NCI-H1417 (cell line): ENCODE results near the gene PYGO2.

ENCODE experiments used
- DNase-seq, 3 experiments: peaks; one replicate each; lab custom pipeline; 2025; lab: John Stamatoyannopoulos, UW

The PYGO2 gene

GRCh38 chr1:154943649-154944400, 17.8 kb downstream of the PYGO2 start:
- DNase-seq: peak; percentile 40 to 60 (median 46)

- DNase-seq: peak in 1 of 3 experiments; percentile 29
Observed at GRCh38 chr1:154941333-154942013, 20.1 kb downstream of the PYGO2 start.

GRCh38 chr1:154940651-154941194, 20.9 kb downstream of the PYGO2 start:
- no peak for DNase-seq

- DNase-seq: no peak
Observed at GRCh38 chr1:154940213-154940560, 21.4 kb downstream of the PYGO2 start.

DNA sequence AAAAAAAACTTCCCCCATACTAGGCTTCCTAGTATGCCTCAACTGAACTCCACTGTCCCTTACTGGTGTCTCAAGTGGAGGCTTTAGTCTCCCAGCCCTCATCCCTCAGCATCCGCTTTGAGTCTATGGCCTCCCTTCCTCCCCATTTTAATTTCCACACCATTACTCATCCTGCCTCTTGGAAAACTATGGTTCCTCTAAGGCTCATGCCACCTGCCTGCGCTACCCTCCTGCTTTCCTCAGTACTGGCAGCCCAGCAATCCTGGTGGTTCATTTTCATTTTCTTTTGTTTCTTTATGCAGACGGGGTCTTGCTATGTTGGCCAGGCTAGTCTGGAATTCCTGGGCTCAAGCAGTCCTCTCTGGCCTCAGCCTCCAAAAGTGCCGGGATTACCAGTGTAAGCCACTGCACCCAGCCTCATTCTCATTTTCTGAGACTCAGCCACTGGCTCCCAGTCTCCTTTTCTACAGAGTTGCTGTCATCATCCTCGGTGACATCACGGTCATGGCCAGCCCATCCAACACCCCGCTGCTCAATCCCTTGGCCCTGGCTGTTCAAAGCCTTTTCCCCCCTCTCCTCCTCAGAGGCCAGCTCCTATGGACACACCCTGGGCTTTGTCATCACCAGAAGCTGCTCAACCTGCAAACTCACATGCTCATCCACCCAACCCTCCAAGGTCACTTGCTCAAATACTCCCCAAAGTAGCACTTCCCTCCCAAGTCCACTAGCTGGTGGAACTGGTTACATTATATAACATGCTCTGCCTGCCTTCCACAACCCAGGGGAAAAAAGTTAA, 22.8 kb downstream of the PYGO2 start:
- no peak for DNase-seq

DNA sequence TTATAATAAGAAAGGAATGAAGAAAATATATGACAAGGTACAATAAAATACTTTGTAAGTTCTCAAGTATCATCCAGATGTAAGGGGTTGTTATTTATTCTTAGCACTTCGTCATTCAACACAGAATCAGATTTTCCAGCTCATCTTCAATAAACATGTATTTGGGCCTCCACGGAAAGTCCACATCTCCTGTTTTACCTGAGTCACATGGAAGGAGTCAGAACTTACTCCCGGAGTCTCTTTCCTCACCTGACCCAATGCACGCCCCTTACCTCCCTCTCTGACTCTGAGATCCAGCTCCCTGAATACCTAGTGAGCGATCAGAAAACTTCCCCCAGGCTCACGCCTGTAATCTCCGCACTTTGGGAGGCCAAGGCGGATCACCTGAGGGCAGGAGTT, 23.6 kb downstream of the PYGO2 start:
- DNase-seq: no peak

- DNase-seq: peak; percentile 98 to 99 (median 99)
Observed at GRCh38 chr1:154937085-154937987, 24.2 kb downstream of the PYGO2 start.

DNA sequence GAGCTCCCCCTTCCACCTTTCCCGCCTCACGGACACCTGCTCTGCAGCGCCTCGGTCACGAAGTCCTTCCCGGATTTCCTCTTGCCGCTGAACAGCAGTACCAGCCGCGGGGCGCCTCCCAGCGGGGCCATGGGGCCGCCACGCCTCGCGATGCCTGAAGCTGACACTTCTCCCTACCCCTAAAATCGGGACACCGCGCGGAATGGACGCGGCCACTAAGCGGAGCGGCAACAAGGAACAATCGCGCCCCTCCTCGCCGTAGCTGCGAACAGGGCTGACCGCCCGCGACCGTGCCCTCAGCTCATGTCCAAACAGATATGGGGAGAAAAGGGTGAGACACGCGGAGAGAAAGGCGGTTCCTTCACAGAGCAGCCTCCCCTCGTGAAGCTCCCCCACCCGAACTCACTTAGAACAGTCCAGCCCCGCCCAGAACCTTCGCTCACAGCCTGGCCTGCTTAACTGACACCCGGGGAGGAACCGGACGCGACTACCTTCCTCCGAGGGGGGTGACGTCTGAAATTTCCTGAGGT, 25.0 kb downstream of the PYGO2 start, which contains the start of gene PMVK:
TSS of gene PMVK (minus strand) at position 165 of the 530 bp plus-strand sequence. CDS start at position 131, 34 bp downstream.
- DNase-seq: peak; percentile 98 to 99 (median 99)

DNA sequence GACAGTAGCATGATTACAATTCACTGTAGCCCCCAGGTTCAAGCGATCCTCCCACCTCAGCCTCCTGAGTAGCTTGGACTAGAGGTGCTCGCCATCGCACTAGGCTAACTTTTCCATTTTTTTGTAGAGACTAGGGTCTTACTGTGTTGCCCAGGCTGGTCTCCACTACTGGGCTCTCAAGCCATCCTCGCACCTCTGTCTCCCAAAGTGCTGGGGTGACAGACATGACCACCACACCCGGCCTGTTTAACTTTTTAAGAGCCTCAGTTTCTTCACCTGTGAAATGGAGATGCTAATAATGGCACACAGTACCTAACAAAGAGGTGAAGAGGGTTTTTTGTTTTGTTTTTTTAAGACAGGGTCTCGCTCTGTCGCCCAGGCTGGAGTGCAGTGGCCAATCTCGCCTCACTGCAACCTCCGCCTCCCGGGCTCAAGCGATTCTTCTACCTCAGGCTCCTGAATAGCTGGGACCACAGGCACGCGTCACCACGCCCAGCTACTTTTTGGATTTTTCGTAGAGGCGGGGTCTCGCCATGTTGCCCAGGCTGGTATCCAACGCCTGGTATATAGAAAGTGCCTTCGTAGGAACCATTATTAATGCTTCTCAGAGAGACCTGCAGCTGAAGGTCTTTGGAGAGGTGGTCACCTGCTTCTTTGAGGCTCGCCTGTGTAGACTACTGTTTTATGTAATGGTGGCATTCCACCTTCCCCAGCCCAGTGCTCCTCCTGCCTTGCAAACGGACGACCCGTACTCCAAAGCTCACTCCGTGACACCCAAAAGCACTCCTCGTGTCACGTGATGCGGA, 25.6 kb downstream of the PYGO2 start:
- no peak for DNase-seq

- no peak for DNase-seq
Observed at GRCh38 chr1:154934358-154934948, 27.1 kb downstream of the PYGO2 start.

DNA sequence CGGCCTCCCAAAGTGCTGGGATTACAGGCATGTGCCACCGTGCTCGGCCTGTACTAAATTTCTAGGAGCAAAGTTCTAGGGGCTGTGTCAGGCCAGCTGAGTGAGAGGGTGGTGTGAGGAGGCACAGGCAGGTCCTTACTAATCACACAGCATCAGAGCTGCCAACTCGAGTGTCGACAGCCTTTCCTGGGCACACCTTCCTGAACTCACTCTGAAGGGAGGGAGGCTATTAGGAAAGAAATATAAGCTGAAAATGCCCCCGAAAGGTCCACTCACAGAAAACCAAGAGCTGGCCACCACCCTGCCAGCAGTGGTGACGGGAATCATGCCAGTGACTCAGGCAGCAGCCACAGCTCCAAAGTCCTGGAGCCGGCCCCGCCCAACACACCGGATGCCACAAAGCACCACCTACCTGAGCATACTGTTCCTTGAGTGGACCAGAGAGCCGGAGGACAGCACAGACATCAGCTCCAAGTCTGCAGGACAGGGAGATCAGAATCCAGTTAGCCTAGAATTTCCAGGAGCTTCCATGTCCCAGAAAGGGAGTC, 29.6 kb downstream of the PYGO2 start:
- DNase-seq: no peak

- DNase-seq: no peak
Observed at GRCh38 chr1:154926201-154926600, 35.4 kb downstream of the PYGO2 start.

- DNase-seq: no peak
Observed at GRCh38 chr1:154925335-154926170, 36.0 kb downstream of the PYGO2 start.

DNA sequence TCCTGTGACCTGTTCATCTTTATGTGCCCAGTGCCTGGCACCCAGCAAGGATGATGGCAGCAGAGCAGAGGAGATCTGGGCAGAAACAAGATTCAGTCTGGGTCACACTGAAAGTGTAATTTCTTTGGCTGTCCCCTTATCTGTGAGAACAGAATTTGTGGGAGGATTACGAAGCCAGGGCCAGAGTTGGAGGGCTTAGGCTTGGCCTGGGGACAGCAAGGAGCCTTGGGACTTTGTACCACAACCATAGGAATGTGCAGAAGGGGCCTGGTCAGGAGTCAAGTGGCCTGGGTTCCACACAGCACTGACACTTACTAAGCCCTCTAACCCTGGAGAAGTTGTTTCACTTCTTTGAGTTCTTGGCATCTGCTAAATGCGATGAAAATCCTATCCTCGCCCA, 37.9 kb downstream of the PYGO2 start:
- DNase-seq: no peak

DNA sequence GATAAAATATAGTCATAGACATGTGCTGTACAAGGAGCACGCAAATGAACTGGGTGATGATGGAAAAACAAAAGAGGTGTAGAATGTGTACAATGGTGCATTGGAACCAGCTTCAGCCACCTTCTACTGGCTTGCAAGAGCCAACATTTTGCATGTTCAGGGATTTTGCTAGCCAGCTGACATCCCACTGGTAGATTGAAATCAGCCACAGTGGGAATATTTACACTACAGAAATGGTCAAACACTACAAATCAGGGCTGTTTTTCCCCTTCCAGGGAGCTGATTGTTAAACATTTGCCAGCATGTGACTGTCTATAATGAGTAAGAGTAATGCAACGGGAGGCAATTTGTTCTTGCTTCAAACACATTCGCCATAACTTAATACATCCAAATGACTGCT, 48.3 kb downstream of the PYGO2 start:
- DNase-seq: no peak

DNA sequence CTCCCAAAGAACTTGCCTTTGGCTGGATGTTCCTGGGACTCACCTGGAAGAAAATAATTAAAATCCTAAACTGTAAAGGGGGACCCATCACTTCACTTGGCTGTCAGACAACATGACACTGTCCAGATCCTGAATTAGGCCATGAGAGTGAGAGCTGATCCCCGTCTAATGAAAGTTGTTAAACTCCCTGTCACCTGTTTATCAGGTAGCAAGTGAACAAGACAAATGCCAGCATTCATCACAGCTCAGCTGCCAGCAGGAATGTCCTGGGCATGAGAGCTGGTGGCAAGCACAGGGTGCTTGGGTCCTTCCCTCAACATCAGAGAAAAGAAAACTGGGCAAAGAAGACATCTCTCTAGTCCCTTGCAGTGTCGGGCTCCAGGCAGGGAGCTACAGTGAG, 48.8 kb downstream of the PYGO2 start:
- DNase-seq: no peak

DNA sequence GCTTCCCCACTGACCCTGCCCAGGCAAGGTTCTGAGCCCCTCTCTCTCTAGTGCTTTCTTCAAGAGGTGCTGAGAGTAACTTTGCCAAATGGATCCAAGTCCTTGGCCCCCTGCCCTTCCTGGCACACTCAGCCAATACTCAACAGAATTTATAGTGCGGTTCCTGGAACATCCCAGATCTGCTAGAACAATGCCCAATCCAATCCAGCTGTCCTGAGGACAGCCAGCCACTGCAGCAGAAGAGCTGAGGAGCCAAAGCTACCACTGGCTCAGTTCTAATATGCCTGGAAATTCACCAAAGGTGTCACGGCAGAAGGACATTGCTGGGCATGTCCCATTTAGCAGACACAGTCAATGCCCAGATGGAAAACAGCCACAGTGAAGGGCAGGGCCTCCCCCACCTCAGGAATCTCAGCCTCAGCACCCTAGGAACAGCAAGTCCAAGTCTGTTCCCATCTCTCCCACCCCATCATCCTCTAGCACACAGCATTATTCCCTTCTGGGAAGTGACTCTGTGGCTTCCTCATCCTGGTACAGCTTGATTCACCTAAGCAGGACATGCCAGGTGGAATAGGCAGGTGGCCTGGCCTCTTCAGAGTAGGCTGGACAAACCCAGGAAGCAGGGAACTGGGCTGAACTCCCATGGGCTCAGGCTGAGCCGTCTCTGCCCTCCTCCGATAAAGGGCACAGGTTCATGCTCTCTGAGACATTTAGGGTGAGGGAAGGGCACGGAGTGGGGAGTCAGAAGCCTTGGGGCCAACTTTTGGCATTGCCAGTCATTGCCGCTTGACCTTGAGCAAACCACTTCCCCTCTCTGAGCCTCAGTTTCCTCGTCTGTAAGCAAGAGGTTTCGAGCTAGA, 49.7 kb downstream of the PYGO2 start:
- DNase-seq: no peak

- DNase-seq: no peak
Observed at GRCh38 chr1:154910851-154911250, 50.7 kb downstream of the PYGO2 start.
